Measurements from ENCODE around the gene MRPL42. TPM values are rescaled to one million over a fixed set of nuclear protein-coding genes. Genes with fewer than 3 reads are reported as not detected.

The MRPL42 gene
- total RNA-seq, 2 experiments from 2014 or later: 39.0 to 39.3 TPM

DNA sequence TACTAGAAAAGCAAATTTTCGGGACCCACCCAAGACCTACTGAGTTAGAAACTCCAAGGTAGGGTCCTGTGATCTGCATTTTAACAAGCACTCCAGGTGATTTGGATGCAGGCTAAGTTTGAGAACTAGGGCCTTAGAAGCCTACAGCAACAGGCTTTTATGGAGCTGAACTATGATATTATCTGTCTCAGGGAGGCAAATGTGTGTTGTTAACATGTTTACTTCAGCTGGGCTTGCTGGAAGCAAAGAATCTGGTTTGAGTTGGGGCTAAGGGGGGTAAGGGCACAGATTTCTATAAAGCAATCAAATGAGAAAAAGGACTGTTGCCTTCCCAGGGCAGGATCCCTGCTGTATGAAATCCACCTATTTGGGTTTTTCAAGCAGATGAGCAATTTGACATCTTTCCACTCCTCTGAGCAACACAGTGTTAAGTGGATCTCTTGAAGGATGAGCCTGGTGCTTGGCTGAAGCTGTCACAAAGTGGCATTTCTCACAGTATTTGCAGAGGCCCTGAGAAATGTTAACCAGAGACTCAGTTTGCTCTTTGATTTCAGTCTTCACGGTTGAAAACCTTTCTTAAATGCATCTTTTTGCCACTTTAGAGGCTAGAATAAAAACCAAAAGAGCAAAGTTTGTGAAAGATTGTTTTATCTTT lies 68.9 kb downstream of the MRPL42 start:
- Mint-ChIP-seq H3K9me3 (no peaks in the 10 kb centered on the region), H3K4me3 (no peak overlapping the region), H3K36me3 (ENCODE audit: low read depth) (no peaks in the 10 kb centered on the region), H3K27ac (no peak overlapping the region), H3K4me1 (ENCODE audit: low read depth) (no peaks in the 10 kb centered on the region), H3K27me3 (no peaks in the 10 kb centered on the region)
- DNase-seq (no peak), ATAC-seq (ENCODE audit: poor library complexity) (no peak)
- POLR2A ChIA-PET: no interaction called here
- Histone ChIP-seq H3K4me1 (ENCODE audit: insufficient read depth, low read length) (peaks cover 6% of the 10 kb centered on the region), H3K27me3 (ENCODE audit: control insufficient read depth in 1 of 2, insufficient read depth in 2 of 2, low read length in 2 of 2) (no peaks in the 10 kb centered on the region), H3K4me3 (ENCODE audit: low read length) (no peak overlapping the region), H3K36me3 (ENCODE audit: insufficient read depth, low read length) (no peaks in the 10 kb centered on the region), H3K27ac (ENCODE audit: low read depth in 1 of 2, low read length in 2 of 2) (no peak overlapping the region), H3K9me3 (ENCODE audit: control insufficient read depth in 1 of 2, insufficient read depth in 1 of 2, low read length in 2 of 2) (no peaks in the 10 kb centered on the region)
- intact Hi-C loops (cut with DNase I, micrococcal nuclease): no loop called here
- CTCF ChIA-PET: no interaction called here
- no peak for TF ChIP-seq CTCF (IDR thresholded peaks at IDR 0.05)

- H3K27ac Mint-ChIP-seq: no peak overlapping the region
- Histone ChIP-seq H3K36me3 (ENCODE audit: insufficient read depth, low read length) (no peaks in the 10 kb centered on the region), H3K27ac (ENCODE audit: low read depth in 1 of 2, low read length in 2 of 2) (no peak overlapping the region), H3K9me3 (ENCODE audit: control insufficient read depth in 1 of 2, insufficient read depth in 1 of 2, low read length in 2 of 2) (no peaks in the 10 kb centered on the region), H3K27me3 (ENCODE audit: control insufficient read depth in 1 of 2, insufficient read depth in 2 of 2, low read length in 2 of 2) (no peaks in the 10 kb centered on the region), H3K4me3 (ENCODE audit: low read length) (no peak overlapping the region), H3K4me1 (ENCODE audit: insufficient read depth, low read length) (peaks cover 6% of the 10 kb centered on the region)
- ChIA-PET POLR2A (no interaction called here), CTCF (no interaction called here)
- DNase-seq (no peak), ATAC-seq (ENCODE audit: poor library complexity) (no peak)
- no peaks in the 10 kb centered on the region for H3K4me1 Mint-ChIP-seq (ENCODE audit: low read depth)
- H3K4me3 Mint-ChIP-seq: no peak overlapping the region
- H3K9me3 Mint-ChIP-seq: no peaks in the 10 kb centered on the region
- intact Hi-C loops (cut with DNase I, micrococcal nuclease): no loop called here
- H3K36me3 Mint-ChIP-seq (ENCODE audit: low read depth): no peaks in the 10 kb centered on the region
- TF ChIP-seq CTCF (IDR thresholded peaks at IDR 0.05): no peak
- no peaks in the 10 kb centered on the region for H3K27me3 Mint-ChIP-seq
These were observed 69.6 kb downstream of the MRPL42 start for GRCh38 chr12:93536766-93537488.

- intact Hi-C loops (cut with DNase I, micrococcal nuclease): no loop called here
- CTCF ChIA-PET: no interaction called here
- ATAC-seq (ENCODE audit: poor library complexity) (no peak), DNase-seq (no peak)
- POLR2A ChIA-PET: no interaction called here
- H3K27me3 Mint-ChIP-seq: no peaks in the 10 kb centered on the region
- Histone ChIP-seq H3K36me3 (ENCODE audit: insufficient read depth, low read length) (no peaks in the 10 kb centered on the region), H3K4me1 (ENCODE audit: insufficient read depth, low read length) (peaks cover 6% of the 10 kb centered on the region), H3K4me3 (ENCODE audit: low read length) (no peak overlapping the region), H3K27me3 (ENCODE audit: control insufficient read depth in 1 of 2, insufficient read depth in 2 of 2, low read length in 2 of 2) (no peaks in the 10 kb centered on the region), H3K9me3 (ENCODE audit: control insufficient read depth in 1 of 2, insufficient read depth in 1 of 2, low read length in 2 of 2) (no peaks in the 10 kb centered on the region), H3K27ac (ENCODE audit: low read depth in 1 of 2, low read length in 2 of 2) (no peak overlapping the region)
- no peaks in the 10 kb centered on the region for H3K36me3 Mint-ChIP-seq (ENCODE audit: low read depth)
- H3K4me3 Mint-ChIP-seq: no peak overlapping the region
- H3K27ac Mint-ChIP-seq: no peak overlapping the region
- no peak for TF ChIP-seq CTCF (IDR thresholded peaks at IDR 0.05)
- no peaks in the 10 kb centered on the region for H3K4me1 Mint-ChIP-seq (ENCODE audit: low read depth)
- no peaks in the 10 kb centered on the region for H3K9me3 Mint-ChIP-seq
These were observed 70.5 kb downstream of the MRPL42 start for GRCh38 chr12:93537769-93538168.

Measured in CD4-positive, alpha-beta T cell (primary cell).